SH-SY5Y (cell line): ENCODE measurements around the gene TNFSF10.

Source experiments
- GATA2 ChIP-seq: IDR thresholded peaks from 2 replicates; pipeline ENCODE4 v1.6.1; 2011; ENCODE audit warnings: mild to moderate bottlenecking, low read depth, low read length
- GATA3 ChIP-seq: IDR thresholded peaks from 2 replicates; pipeline ENCODE4 v1.6.1; 2011; ENCODE audit warnings: low read depth, mild to moderate bottlenecking, low read length, moderate library complexity

The TNFSF10 gene

DNA sequence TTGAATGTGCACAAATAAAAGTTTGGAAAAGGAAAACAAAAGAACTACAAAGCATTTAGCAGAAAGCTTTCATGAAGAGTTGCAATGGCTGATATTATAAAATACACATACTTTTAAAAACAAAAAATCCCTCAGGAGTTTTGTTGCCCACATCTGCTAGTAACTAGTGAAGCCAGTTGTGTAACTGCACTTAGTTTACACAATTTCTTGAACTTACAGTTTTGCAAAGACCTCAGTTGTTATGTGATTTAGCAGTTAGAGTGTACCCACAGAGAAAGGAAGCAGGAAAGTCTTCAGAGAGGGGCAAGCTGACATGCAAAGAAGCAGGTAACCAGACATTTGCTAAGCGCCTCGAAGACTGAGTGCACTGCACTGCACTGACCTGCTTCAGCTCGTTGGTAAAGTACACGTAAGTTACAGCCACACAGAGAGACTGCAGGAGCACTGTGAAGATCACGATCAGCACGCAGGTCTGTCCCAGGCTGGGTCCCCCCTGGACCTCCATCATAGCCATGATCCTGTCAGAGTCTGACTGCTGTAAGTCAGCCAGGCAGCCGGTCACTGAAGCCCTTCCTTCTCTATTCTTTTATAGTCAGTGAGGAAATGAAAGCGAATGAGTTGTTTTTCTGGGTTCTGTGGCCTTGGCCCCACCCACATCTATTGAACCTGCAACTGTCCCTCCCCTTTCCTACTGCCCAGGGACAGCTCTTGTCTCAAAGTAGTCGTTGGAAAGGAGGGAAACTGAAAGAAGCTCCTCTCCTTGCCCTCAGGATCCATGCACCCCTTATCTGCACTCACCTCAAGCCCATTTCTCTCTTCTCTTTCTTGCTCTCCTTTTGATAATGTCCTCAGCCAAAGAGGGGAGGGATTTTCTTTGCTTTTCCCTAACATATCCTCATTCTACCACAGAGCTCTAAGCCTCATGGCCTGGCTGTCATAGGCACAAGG is at the start of gene TNFSF10:
Gene TNFSF10 (minus strand): TSS at position 560 of the 948 bp plus-strand sequence. CDS start 46 bp downstream, at position 514.
- TF ChIP-seq GATA3: no peak
- no peak for TF ChIP-seq GATA2

DNA sequence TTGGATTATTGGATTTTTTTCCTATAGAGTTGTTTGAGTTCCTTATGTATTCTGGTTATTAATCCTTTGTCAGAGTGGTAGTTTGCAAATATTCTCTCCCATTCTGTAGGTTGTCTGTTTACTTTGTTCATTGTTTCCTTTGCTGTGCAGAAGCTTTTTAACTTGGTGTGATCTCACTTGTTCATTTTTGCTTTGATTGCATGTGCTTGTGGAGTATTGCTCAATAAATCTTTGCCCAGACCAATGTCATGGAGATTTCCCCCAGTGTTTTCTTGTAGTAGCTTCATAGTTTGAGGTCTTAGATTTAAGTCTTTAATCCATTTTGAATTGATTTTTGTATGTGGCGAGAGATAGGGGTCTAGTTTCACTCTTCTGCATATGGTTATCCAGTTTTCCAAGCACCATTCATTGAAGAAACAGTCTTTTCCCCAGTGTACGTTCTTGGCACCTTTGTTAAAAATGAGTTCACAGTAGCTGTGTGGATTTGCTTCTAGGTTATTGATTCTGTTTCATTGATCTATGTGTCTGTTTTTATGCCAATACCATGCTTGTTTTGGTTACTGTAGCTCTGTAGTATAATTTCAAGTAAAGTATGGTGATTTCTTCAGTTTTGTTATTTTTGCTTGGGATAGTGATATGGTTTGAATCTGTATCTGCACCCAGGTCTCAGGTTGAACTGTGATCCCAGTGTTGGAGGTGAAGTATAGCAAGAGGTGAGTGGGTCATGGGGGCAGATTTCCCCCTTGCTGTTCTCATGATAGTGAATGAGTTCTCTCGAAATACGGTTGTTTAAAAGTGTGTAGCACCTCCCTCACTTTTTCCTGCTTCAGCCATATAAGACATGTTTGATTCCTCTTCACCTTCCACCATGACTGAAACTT is 46.1 kb upstream of the TNFSF10 start:
- TF ChIP-seq GATA2: no peak
- TF ChIP-seq GATA3: no peak

- TF ChIP-seq GATA3 (no peak), GATA2 (no peak)
These were observed 45.5 kb upstream of the TNFSF10 start for GRCh38 chr3:172568701-172569100.

- TF ChIP-seq GATA2: no peak
- no peak for TF ChIP-seq GATA3
These were observed 41.3 kb upstream of the TNFSF10 start for GRCh38 chr3:172564499-172564898.

DNA sequence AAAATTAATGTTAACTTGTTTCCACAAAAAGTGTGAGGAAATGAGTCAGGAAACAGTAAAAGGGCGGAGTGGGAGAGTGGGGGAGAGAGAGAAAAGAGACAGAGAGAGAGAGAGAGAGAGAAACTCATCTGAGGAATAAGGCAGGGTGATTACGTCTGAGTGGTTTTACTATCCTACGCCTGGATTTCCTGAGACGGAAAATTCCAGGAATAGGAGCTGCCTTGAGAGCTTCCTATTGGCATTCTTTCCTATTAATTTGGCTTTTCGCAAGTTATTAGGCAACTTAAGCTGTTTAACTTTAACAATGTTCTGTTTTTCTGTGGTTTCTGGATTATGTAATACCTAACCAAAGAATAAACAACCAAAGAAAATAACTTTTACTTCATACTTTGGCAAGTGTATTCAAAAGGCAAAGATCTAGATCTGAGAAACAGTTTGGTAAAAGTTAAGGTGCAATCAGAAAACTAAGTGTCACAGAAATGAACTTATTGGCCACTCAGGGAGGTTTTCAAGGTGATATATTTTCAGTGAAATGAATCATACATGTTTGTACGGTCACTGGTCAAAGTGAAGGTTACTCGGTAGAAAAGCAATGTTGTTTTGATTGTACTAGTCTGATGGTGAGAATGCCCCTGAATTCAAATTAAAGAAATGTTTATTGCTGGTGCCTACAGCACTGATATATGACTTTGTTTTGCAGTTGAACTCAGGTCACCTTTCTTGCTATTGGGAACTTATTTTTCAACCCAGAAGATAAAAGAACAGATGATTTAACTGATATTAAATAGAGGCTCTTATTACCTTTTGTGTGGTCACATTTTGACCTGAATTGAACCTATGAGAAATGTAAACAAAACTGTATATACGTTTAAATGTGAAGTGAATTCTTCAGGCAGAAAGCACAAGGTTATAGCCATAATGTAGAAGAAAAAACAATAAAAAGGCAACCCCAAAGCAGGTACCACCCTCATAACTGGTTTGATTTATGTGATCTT is 39.9 kb upstream of the TNFSF10 start:
- TF ChIP-seq GATA3: no peak
- TF ChIP-seq GATA2: no peak

DNA sequence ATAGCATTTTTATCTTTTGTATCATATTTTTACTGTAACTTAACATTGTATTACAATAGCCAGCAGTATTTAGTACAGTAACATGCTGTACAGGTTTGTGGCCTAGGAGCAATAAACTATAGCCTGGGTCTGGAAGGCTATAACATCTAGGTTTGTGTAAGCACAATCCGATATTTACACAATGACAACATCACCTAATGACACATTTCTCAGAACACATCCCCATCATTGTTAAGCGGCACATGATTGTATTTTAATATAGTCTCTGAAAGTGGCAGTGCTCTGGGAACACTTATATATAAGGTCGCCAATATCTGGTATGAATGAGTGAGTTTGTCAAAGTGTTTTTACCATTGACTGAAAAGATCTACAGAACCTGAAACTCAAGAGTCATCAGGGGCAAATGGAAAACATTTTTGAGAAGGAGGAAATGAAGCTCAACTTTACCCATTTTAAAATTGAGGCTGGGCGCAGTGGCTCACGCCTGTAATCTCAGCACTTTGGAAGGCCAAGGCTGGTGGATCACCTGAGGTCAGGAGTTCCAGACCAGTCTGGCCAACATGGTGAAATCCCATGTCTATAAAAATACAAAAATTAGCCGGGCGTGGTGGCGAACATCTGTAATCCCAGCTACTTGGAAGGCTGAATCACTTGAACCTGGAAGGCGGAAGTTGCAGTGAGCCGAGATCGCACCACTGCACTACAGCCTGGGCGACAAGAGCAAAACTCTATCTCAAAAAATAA is 38.8 kb upstream of the TNFSF10 start:
- TF ChIP-seq GATA2 (no peak), GATA3 (no peak)

GRCh38 chr3:172560586-172560985 is 37.4 kb upstream of the TNFSF10 start:
- no peak for TF ChIP-seq GATA3
- TF ChIP-seq GATA2: no peak

DNA sequence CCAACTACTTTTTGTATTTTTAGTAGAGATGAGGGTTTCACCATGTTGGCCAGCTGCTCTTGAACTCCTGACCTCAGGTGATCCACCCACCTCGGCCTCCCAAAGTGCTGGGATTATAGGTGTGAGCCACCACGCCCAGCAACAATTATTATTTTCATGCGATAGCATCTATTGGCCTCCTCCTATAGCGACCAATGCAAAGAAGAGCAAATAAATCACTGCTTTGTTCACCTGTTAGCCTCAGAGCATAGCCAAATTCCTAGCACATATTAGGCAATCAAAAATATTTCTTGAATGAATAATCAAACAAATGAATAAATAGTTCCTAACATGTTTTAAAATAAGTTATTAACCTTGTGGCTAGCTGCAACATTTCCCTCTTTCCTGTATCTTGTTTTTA is 36.8 kb upstream of the TNFSF10 start:
- TF ChIP-seq GATA3: no peak
- no peak for TF ChIP-seq GATA2

- TF ChIP-seq GATA2: no peak
- TF ChIP-seq GATA3: no peak
These were observed 35.8 kb upstream of the TNFSF10 start for GRCh38 chr3:172559020-172559419.

DNA sequence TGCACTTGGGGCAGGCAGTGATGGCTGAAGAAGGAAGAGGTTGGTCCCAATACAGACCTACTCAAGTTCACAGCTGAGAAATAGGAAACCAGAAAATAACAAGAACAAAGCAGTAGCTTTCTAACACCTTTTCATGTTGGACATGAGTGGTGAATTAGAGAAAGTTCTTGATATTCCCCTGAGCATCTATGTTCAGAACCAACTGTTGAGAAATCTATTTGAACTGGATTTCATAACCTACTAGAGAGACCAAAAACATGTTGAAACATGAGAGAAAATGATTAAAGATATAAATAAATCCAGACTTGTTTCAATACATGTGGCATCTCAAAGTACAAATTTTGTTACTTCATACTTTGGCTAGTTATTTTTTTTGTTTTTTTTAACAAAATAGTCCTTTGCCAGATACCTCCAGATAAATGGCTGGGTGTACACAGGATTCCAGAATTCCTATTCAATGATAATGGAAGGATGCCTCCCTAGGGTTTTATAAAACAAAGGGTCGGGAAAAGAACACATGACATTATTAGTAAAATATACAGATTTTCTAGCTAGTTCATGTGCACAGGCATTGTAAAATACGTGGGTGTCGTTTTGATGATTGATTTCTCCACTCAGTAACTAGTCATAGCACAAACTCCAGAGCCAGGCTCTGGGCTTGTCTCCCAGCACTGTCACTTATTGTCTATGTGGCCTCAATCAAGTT is 34.4 kb upstream of the TNFSF10 start:
- TF ChIP-seq GATA3 (no peak), GATA2 (no peak)

DNA sequence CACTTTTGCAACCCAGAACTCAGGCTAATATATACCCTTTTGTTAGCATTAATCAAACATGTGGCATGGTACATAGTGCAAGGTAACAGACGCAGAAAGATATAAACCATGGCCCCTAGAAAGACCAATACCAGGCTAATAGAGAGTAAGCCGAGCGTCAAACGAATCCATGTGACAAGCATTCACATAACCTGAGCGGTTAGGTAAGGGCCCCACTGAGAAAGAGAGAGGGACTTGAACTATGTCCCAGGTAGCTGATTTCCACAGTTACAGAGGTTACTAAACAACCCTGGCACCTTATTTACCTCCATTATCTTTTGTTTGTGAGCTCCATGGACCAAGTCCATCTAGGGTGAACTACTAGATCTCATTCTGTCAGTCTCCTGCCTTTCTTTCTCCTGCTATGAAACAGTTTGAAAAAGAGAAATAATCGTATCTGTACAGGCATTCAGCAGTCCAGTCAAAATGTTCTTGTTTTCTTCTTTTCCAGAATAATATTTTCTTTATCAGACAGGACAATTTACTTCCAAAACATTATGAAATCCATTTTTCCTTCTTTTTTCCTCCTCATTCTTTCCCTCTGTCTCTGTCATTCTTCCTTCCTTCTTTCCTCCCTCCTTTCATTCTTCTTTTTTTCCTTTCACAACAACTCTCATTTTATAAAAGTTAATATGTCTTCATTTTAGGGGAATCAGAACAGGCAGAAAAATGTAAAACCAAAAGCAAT is 30.5 kb upstream of the TNFSF10 start:
- TF ChIP-seq GATA2 (no peak), GATA3 (no peak)
